Smooth muscle cell (in vitro differentiated cells): ENCODE data around the gene ZNF75A. TPM values are rescaled to one million over a fixed set of nuclear protein-coding genes. Genes with fewer than 3 reads are reported as not detected.

Source experiments
- DNase-seq: peaks from one replicate; lab custom pipeline; 2025; ENCODE audit not compliant: unreplicated experiment; lab: John Stamatoyannopoulos, UW
- H2AFZ ChIP-seq: fragments of 200-600 bp; sonication (generic); 2 replicates; pipeline ENCODE4 v1.6.0; 2016; ENCODE audit warnings: antibody characterized with exemption, low read depth, mild to moderate bottlenecking
- H3F3A ChIP-seq: fragments of 200-600 bp; sonication (generic); 2 replicates; pipeline ENCODE4 v1.6.0; 2017; ENCODE audit warnings: antibody characterized with exemption, low read depth
- H3K27ac ChIP-seq: fragments of 200-600 bp; sonication (generic); 2 replicates; pipeline ENCODE4 v1.5.1; 2016; ENCODE audit warnings: low read depth, mild to moderate bottlenecking
- H3K27me3 ChIP-seq: fragments of 200-600 bp; sonication (generic); 2 replicates; pipeline ENCODE4 v1.6.1; 2016; ENCODE audit warnings: low read depth, mild to moderate bottlenecking
- H3K36me3 ChIP-seq: fragments of 200-600 bp; sonication (generic); 2 replicates; pipeline ENCODE4 v1.5.1; 2016; ENCODE audit warnings: low read depth
- H3K4me1 ChIP-seq: fragments of 200-600 bp; sonication (generic); 2 replicates; pipeline ENCODE4 v1.5.1; 2016; ENCODE audit warnings: low read depth
- H3K4me2 ChIP-seq: fragments of 200-600 bp; sonication (generic); 2 replicates; pipeline ENCODE4 v1.6.0; 2016; ENCODE audit warnings: mild to moderate bottlenecking
- H3K4me3 ChIP-seq: fragments of 200-600 bp; sonication (generic); 2 replicates; pipeline ENCODE4 v1.5.1; 2016; ENCODE audit warnings: mild to moderate bottlenecking
- H3K79me2 ChIP-seq: fragments of 200-600 bp; sonication (generic); 2 replicates; pipeline ENCODE4 v1.6.0; 2016; ENCODE audit warnings: low read depth, mild to moderate bottlenecking
- H3K9ac ChIP-seq: fragments of 200-600 bp; sonication (generic); 2 replicates; pipeline ENCODE4 v1.6.0; 2016; ENCODE audit warnings: low read depth
- H3K9me3 ChIP-seq: fragments of 200-600 bp; sonication (generic); replicated peaks from 2 replicates; pipeline ENCODE4 v1.5.1; 2016; ENCODE audit warnings: low read depth
- H4K20me1 ChIP-seq: fragments of 200-600 bp; sonication (generic); 2 replicates; pipeline ENCODE4 v1.6.0; 2016; ENCODE audit warnings: low read depth
- CTCF ChIP-seq: fragments of 200-600 bp; sonication (generic); IDR thresholded peaks from 2 replicates; pipeline ENCODE4 v1.5.1; 2017; ENCODE audit warnings: borderline replicate concordance, mild to moderate bottlenecking, antibody characterized with exemption; ENCODE audit not compliant: insufficient read depth, poor library complexity, severe bottlenecking
- WGBS: methylation state at CpG from one replicate; pipeline ENCODE4 v1.1.7; 2016; ENCODE audit warnings: low lambda C conversion rate; 5-methylcytosine and 5-hydroxymethylcytosine counted together
- polyA plus RNA-seq: library from polyadenylated mRNA; unstranded; fragments of >200 nt; fragmentation: Nextera tagmentation; extraction: Ambion mirVana; gene quantifications from 2 replicates; pipeline ENCODE4 v1.2.1, GENCODE V29; 2016
- total RNA-seq: library from RNA; depleted of rRNA; stranded (reverse); fragments of >200 nt; gene quantifications from 2 replicates; pipeline ENCODE4 v1.2.3, GENCODE V29; 2014

ZNF75A gene
- total and polyA plus RNA-seq, 2 experiments from 2014 or later: 13.5 to 24.8 TPM

DNA sequence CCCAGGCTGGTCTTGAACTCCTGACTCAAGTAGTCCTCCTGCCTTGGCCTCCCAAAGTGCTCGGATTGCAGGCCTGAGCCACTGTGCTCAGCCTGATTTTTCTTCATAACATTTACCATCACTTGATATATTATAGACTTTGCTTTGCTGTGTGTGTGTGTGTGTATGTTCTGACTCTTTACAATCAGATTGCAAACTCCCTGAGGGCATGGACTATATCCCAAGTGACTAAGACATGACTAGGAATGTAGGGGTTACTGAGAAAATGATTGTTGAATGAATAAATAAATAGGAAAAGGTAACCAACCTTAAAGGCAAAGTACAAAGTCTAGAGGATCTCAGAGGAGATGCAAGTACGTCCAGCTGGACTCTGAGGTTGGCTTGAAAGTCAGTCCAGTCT lies 40.7 kb downstream of the ZNF75A start:
- H2AFZ ChIP-seq: no peak overlapping the region
- H3K4me1 ChIP-seq: no peaks in the 10 kb centered on the region
- no peaks in the 10 kb centered on the region for H3K27me3 ChIP-seq
- H3F3A ChIP-seq: no peaks in the 10 kb centered on the region
- H3K36me3 ChIP-seq: no peaks in the 10 kb centered on the region
- no peak overlapping the region for H3K27ac ChIP-seq
- DNase-seq: no peak
- H3K9ac ChIP-seq: no peak overlapping the region
- H3K9me3 ChIP-seq: no peaks in the 10 kb centered on the region
- no peaks in the 10 kb centered on the region for H3K79me2 ChIP-seq
- no peak overlapping the region for H3K4me2 ChIP-seq
- H4K20me1 ChIP-seq: no peaks in the 10 kb centered on the region
- TF ChIP-seq CTCF: no peak
- 66% methylated on average over 2 of the region's 2 CpGs for WGBS
- H3K4me3 ChIP-seq: no peak overlapping the region

DNA sequence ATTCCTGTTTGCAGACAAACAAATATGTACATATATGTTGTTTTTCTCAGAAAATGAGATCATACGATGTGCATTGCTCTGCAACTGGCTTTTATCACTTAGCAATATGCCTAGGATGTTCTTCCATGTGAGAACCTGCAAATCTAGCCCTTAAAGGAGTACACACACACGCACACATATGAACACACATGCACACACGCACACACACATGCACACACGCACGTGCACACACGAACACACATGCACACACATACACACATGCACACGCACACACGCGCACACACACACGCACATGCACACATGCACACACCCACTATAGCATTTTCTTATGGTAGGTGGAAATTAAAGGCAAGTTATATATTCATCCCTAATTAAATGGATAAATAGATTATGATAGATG lies 42.3 kb downstream of the ZNF75A start:
- Histone ChIP-seq H3K36me3 (no peaks in the 10 kb centered on the region), H3K9me3 (no peaks in the 10 kb centered on the region), H3K4me2 (no peak overlapping the region), H2AFZ (no peak overlapping the region), H3K79me2 (no peaks in the 10 kb centered on the region), H3K27ac (no peak overlapping the region), H3K27me3 (no peaks in the 10 kb centered on the region), H3K4me1 (no peaks in the 10 kb centered on the region), H3K4me3 (no peak overlapping the region), H3F3A (no peaks in the 10 kb centered on the region), H3K9ac (no peak overlapping the region), H4K20me1 (no peaks in the 10 kb centered on the region)
- DNase-seq: no peak
- 67% methylated on average over 10 of the region's 10 CpGs for WGBS
- TF ChIP-seq CTCF: no peak

GRCh38 chr16:3348547-3349167 lies 43.4 kb downstream of the ZNF75A start:
- TF ChIP-seq CTCF: no peak
- Histone ChIP-seq H3K79me2 (no peaks in the 10 kb centered on the region), H3K9ac (no peak overlapping the region), H3F3A (no peaks in the 10 kb centered on the region), H3K4me1 (no peaks in the 10 kb centered on the region), H3K36me3 (no peaks in the 10 kb centered on the region), H3K9me3 (no peaks in the 10 kb centered on the region), H3K27ac (no peak overlapping the region), H3K27me3 (no peaks in the 10 kb centered on the region), H3K4me2 (no peak overlapping the region), H3K4me3 (no peak overlapping the region), H4K20me1 (no peaks in the 10 kb centered on the region), H2AFZ (no peak overlapping the region)
- WGBS: 69% methylated on average over 4 of the region's 4 CpGs
- no peak for DNase-seq

- H3K4me3 ChIP-seq: no peak overlapping the region
- no peaks in the 10 kb centered on the region for H3F3A ChIP-seq
- H3K36me3 ChIP-seq: no peaks in the 10 kb centered on the region
- H3K27ac ChIP-seq: no peak overlapping the region
- no peaks in the 10 kb centered on the region for H3K79me2 ChIP-seq
- no peak for DNase-seq
- 75% methylated on average over 13 of the region's 13 CpGs for WGBS
- no peaks in the 10 kb centered on the region for H3K9me3 ChIP-seq
- H4K20me1 ChIP-seq: no peaks in the 10 kb centered on the region
- no peak overlapping the region for H3K4me2 ChIP-seq
- TF ChIP-seq CTCF: no peak
- no peaks in the 10 kb centered on the region for H3K4me1 ChIP-seq
- no peak overlapping the region for H2AFZ ChIP-seq
- no peak overlapping the region for H3K9ac ChIP-seq
- H3K27me3 ChIP-seq: no peaks in the 10 kb centered on the region
Measured at GRCh38 chr16:3349175-3349574, 43.9 kb downstream of the ZNF75A start.
